Mesenchymal stem cell (in vitro differentiated cells and primary cell): Measurements from ENCODE around the gene PITPNM3.
A peak's percentile ranks its signal among the peaks of the same experiment; 100 is the strongest.

ENCODE experiments used
- DNase-seq: peaks from one replicate; pipeline ENCODE4 v3.0.0-alpha.2; 2013
- H2AFZ ChIP-seq: one replicate; pipeline ENCODE4 v1.6.1; 2013; ENCODE audit warnings: low read depth, mild to moderate bottlenecking, control low read depth, inconsistent platforms, low read length, moderate library complexity
- H2AK5ac ChIP-seq: 2 replicates; pipeline ENCODE4 v1.6.1; 2013; ENCODE audit warnings: low read length, moderate library complexity, mild to moderate bottlenecking, inconsistent platforms; ENCODE audit not compliant: severe bottlenecking
- H2BK120ac ChIP-seq: one replicate; pipeline ENCODE4 v1.6.1; 2013; ENCODE audit warnings: low read depth, mild to moderate bottlenecking, inconsistent platforms, low read length, moderate library complexity
- H2BK12ac ChIP-seq, 2 experiments: one replicate each; pipeline ENCODE4 v1.6.1; 2013; ENCODE audit warnings: inconsistent platforms in 2 of 2, low read length in 2 of 2, mild to moderate bottlenecking in 2 of 2, moderate library complexity in 2 of 2, control low read depth in 1 of 2
- H2BK15ac ChIP-seq: one replicate; pipeline ENCODE4 v1.6.1; 2013; ENCODE audit warnings: mild to moderate bottlenecking, low read depth, inconsistent platforms; ENCODE audit not compliant: poor library complexity, severe bottlenecking
- H2BK5ac ChIP-seq: 2 replicates; pipeline ENCODE4 v1.6.1; 2013; ENCODE audit warnings: low read depth, mild to moderate bottlenecking, low read length, control low read depth, inconsistent platforms; ENCODE audit not compliant: poor library complexity, severe bottlenecking
- H3K14ac ChIP-seq, 2 experiments: one replicate each; pipeline ENCODE4 v1.6.1; 2013; ENCODE audit warnings: inconsistent platforms in 2 of 2, low read length in 2 of 2, control low read depth in 1 of 2, mild to moderate bottlenecking in 1 of 2, moderate library complexity in 1 of 2
- H3K18ac ChIP-seq, 2 experiments: one replicate each; pipeline ENCODE4 v1.6.1; 2013; ENCODE audit warnings: inconsistent platforms in 2 of 2, low read length in 2 of 2, control low read depth in 1 of 2, low read depth in 1 of 2, mild to moderate bottlenecking in 1 of 2
- H3K23ac ChIP-seq, 2 experiments: one replicate each; pipeline ENCODE4 v1.6.1; 2013; ENCODE audit warnings: inconsistent platforms in 2 of 2, low read length in 2 of 2, mild to moderate bottlenecking in 2 of 2, moderate library complexity in 2 of 2, control low read depth in 1 of 2
- H3K27ac ChIP-seq: 2 replicates; pipeline ENCODE4 v1.5.1; 2013; ENCODE audit warnings: mild to moderate bottlenecking, moderate library complexity, low read length, control low read depth, inconsistent platforms; ENCODE audit not compliant: poor library complexity, severe bottlenecking
- H3K27me3 ChIP-seq, 2 experiments: 2 replicates each; pipeline versions ENCODE4 v1.6.1 to v1.7.0; 2013; ENCODE audit warnings: low read length in 2 of 2, mild to moderate bottlenecking in 2 of 2, moderate library complexity in 2 of 2, control low read depth in 1 of 2, inconsistent platforms in 1 of 2; ENCODE audit not compliant: control insufficient read depth in 1 of 2, insufficient read depth in 1 of 2
- H3K36me3 ChIP-seq, 2 experiments: 2 replicates each; pipeline versions ENCODE4 v1.6.1 to v1.7.0; 2013; ENCODE audit warnings: low read length in 2 of 2, control low read depth in 1 of 2, inconsistent platforms in 1 of 2, low read depth in 1 of 2, mild to moderate bottlenecking in 1 of 2; ENCODE audit not compliant: insufficient read depth in 2 of 2, control insufficient read depth in 1 of 2
- H3K4ac ChIP-seq, 2 experiments: one replicate each; pipeline ENCODE4 v1.6.1; 2013; ENCODE audit warnings: inconsistent platforms in 2 of 2, low read length in 2 of 2, mild to moderate bottlenecking in 2 of 2, moderate library complexity in 2 of 2, control low read depth in 1 of 2, low read depth in 1 of 2
- H3K4me1 ChIP-seq: 2 replicates; pipeline ENCODE4 v1.6.1; 2013; ENCODE audit warnings: low read depth, low read length, control low read depth; ENCODE audit not compliant: control insufficient read depth, insufficient read depth
- H3K4me2 ChIP-seq: 2 replicates; pipeline ENCODE4 v1.6.1; 2013; ENCODE audit warnings: low read length, mild to moderate bottlenecking, inconsistent platforms; ENCODE audit not compliant: poor library complexity, severe bottlenecking
- H3K4me3 ChIP-seq, 2 experiments: 2 replicates each; pipeline versions ENCODE4 v1.5.1 to v1.7.0; 2013; ENCODE audit warnings: low read length in 2 of 2, mild to moderate bottlenecking in 2 of 2, control low read depth in 1 of 2, low read depth in 1 of 2; ENCODE audit not compliant: insufficient read depth in 1 of 2
- H3K79me1 ChIP-seq: replicated peaks from 2 replicates; pipeline ENCODE4 v1.6.1; 2013; ENCODE audit warnings: mild to moderate bottlenecking, control low read depth, low read length, inconsistent platforms; ENCODE audit not compliant: poor library complexity, severe bottlenecking
- H3K9ac ChIP-seq: 2 replicates; pipeline ENCODE4 v1.7.0; 2013; ENCODE audit warnings: mild to moderate bottlenecking, low read length, moderate library complexity
- H3K9me3 ChIP-seq: 2 replicates; pipeline ENCODE4 v1.7.0; 2013; ENCODE audit warnings: mild to moderate bottlenecking, low read length; ENCODE audit not compliant: control insufficient read depth
- H4K8ac ChIP-seq: one replicate; pipeline ENCODE4 v1.6.1; 2013; ENCODE audit warnings: inconsistent platforms, mild to moderate bottlenecking, low read length, moderate library complexity
- H4K91ac ChIP-seq: one replicate; pipeline ENCODE4 v1.6.1; 2013; ENCODE audit warnings: mild to moderate bottlenecking, low read length, inconsistent platforms
- WGBS: methylation state at CpG from one replicate; pipeline ENCODE4 v1.1.7; 2013; ENCODE audit warnings: mixed read lengths; 5-methylcytosine and 5-hydroxymethylcytosine counted together

The PITPNM3 gene

DNA sequence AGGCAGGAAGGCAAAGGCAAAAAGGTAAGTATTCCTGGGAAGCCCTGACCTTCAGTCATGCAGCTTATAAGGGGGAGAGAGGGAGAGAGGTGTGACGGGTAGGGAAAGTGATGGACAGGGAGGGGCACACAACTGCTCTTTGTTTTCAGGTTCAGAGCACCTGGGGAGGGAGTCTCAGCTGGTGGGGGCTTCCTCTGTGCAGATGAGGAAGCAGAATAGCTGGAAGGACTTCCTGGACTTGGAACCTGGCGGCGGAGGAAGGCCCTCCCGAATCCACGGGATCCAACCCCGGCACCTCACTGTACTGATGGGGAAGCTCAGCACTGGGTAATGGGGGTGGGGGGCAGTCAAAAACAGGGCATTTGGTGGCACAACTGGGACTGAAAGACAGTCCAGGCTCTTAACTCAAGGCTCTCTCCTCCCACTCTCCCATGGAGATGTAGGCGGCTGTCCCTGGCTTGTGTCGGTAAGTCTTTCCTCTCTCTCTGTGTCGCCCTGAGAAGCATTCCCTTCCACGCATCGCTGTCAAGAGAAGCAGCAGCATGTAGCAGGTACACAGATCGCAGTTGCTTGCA lies 11.9 kb upstream of the PITPNM3 start:
- no peak overlapping the region for H3K23ac ChIP-seq
- H3K36me3 ChIP-seq = peaks cover 0 to 10% of the 10 kb centered on the region in 2 experiments
- H3K18ac ChIP-seq = no peak overlapping the region
- no peak overlapping the region for H2AK5ac ChIP-seq
- no peak overlapping the region for H3K4me2 ChIP-seq
- 96% methylated on average over 12 of the region's 12 CpGs for WGBS
- H2BK5ac ChIP-seq = no peak overlapping the region
- no peak overlapping the region for H2BK15ac ChIP-seq
- H3K4me1 ChIP-seq = peaks cover 10% of the 10 kb centered on the region
- no peak overlapping the region for H3K27ac ChIP-seq
- H3K9me3 ChIP-seq = no peaks in the 10 kb centered on the region
- no peak overlapping the region for H4K91ac ChIP-seq
- no peak for DNase-seq
- peaks cover 0 to 10% of the 10 kb centered on the region in 2 experiments for H3K27me3 ChIP-seq
- H3K9ac ChIP-seq = no peak overlapping the region
- H2AFZ ChIP-seq = no peak overlapping the region
- no peaks in the 10 kb centered on the region for H3K79me1 ChIP-seq
- H3K4me3 ChIP-seq = no peak overlapping the region
- H4K8ac ChIP-seq = no peak overlapping the region
- no peak overlapping the region for H2BK120ac ChIP-seq
- no peak overlapping the region for H3K14ac ChIP-seq
- no peak overlapping the region for H3K4ac ChIP-seq
- no peak overlapping the region for H2BK12ac ChIP-seq

- Histone ChIP-seq H3K4me2 (no peak overlapping the region), H2BK5ac (no peak overlapping the region), H4K91ac (no peak overlapping the region), H3K4me3 (no peak overlapping the region), H3K79me1 (no peaks in the 10 kb centered on the region), H2AK5ac (no peak overlapping the region), H3K36me3 (peaks cover 0 to 3% of the 10 kb centered on the region in 2 experiments), H2BK15ac (no peak overlapping the region), H3K4me1 (peaks cover 10% of the 10 kb centered on the region), H3K4ac (no peak overlapping the region), H3K9ac (no peak overlapping the region), H2BK12ac (no peak overlapping the region), H4K8ac (no peak overlapping the region), H3K27me3 (peaks cover 0 to 10% of the 10 kb centered on the region in 2 experiments), H3K18ac (no peak overlapping the region), H2BK120ac (no peak overlapping the region), H3K14ac (no peak overlapping the region), H3K9me3 (no peaks in the 10 kb centered on the region), H3K27ac (no peak overlapping the region), H2AFZ (no peak overlapping the region), H3K23ac (no peak overlapping the region)
- whole genome bisulfite sequencing = 72% methylated on average over 15 of the region's 15 CpGs
- peak; percentile 19 for DNase-seq
Observed at GRCh38 chr17:6567528-6568183, 11.3 kb upstream of the PITPNM3 start.

GRCh38 chr17:6561446-6561845 lies 5.1 kb upstream of the PITPNM3 start:
- no peak overlapping the region for H4K8ac ChIP-seq
- no peak overlapping the region for H3K4me2 ChIP-seq
- H3K9me3 ChIP-seq = no peaks in the 10 kb centered on the region
- peaks cover 8 to 32% of the 10 kb centered on the region in 2 experiments for H3K27me3 ChIP-seq
- H2BK12ac ChIP-seq = no peak overlapping the region
- H3K79me1 ChIP-seq = no peaks in the 10 kb centered on the region
- H3K4me1 ChIP-seq = peaks cover 3% of the 10 kb centered on the region
- H2BK120ac ChIP-seq = no peak overlapping the region
- H2AK5ac ChIP-seq = no peak overlapping the region
- no peaks in the 10 kb centered on the region for H3K36me3 ChIP-seq
- DNase-seq = no peak
- no peak overlapping the region for H2BK5ac ChIP-seq
- no peak overlapping the region for H2BK15ac ChIP-seq
- no peak overlapping the region for H3K18ac ChIP-seq
- no peak overlapping the region for H3K27ac ChIP-seq
- H3K14ac ChIP-seq = no peak overlapping the region
- no peak overlapping the region for H3K23ac ChIP-seq
- no peak overlapping the region for H4K91ac ChIP-seq
- H3K4me3 ChIP-seq = no peak overlapping the region
- H3K4ac ChIP-seq = no peak overlapping the region
- H3K9ac ChIP-seq = no peak overlapping the region
- H2AFZ ChIP-seq = no peak overlapping the region

- Histone ChIP-seq H3K36me3 (no peaks in the 10 kb centered on the region), H4K91ac (no peak overlapping the region), H3K4me2 (no peak overlapping the region), H3K27me3 (peaks cover 10 to 38% of the 10 kb centered on the region in 2 experiments), H3K9me3 (no peaks in the 10 kb centered on the region), H3K14ac (no peak overlapping the region), H3K4me3 (no peak overlapping the region), H3K4me1 (peaks cover 10% of the 10 kb centered on the region), H2BK5ac (no peak overlapping the region), H2AK5ac (no peak overlapping the region), H3K23ac (no peak overlapping the region), H4K8ac (no peak overlapping the region), H3K27ac (no peak overlapping the region), H2BK12ac (no peak overlapping the region), H3K4ac (no peak overlapping the region), H3K18ac (no peak overlapping the region), H3K79me1 (no peaks in the 10 kb centered on the region), H2BK15ac (no peak overlapping the region), H3K9ac (no peak overlapping the region), H2BK120ac (no peak overlapping the region), H2AFZ (no peak overlapping the region)
- no peak for DNase-seq
- 77% methylated on average over 3 of the region's 3 CpGs for WGBS
Observed at GRCh38 chr17:6560496-6560895, 4.1 kb upstream of the PITPNM3 start.
